ENCODE data around the gene ANKFN1.

- TF ChIP-seq CTCF (conservative IDR thresholded peaks at IDR 0.05; ENCODE audit: low read length) = no peak
- TF ChIP-seq EZH2phosphoT487 (IDR thresholded peaks at IDR 0.05; ENCODE audit: borderline replicate concordance) = no peak
Measured at GRCh38 chr17:56350592-56350991, 197.3 kb downstream of the ANKFN1 start.

All from Loucy (cell line).